Ovary (tissue), 9 donors: ENCODE measurements around the gene DMKN. TPM values are rescaled to one million over a fixed set of nuclear protein-coding genes. Genes with fewer than 3 reads are reported as not detected.

Source experiments
- DNase-seq, 5 donors: peaks; one replicate each; pipeline ENCODE4 v3.0.0-alpha.2; 2019 to 2020
- H3K27ac ChIP-seq, 2 donors: fragments of 200-600 bp; one replicate each; pipeline versions ENCODE4 v1.5.1 to v1.8.0; 2019 to 2022
- H3K27me3 ChIP-seq: fragments of 200-600 bp; one replicate; pipeline ENCODE4 v1.8.0; 2022
- H3K36me3 ChIP-seq: fragments of 200-600 bp; sonication (generic); one replicate; pipeline ENCODE4 v1.5.1; 2019
- H3K4me1 ChIP-seq: one replicate; pipeline ENCODE4 v1.8.1; 2013; ENCODE audit warnings: mild to moderate bottlenecking, moderate library complexity; ENCODE audit not compliant: insufficient read depth
- H3K4me3 ChIP-seq: fragments of 200-600 bp; sonication (generic); one replicate; pipeline ENCODE4 v1.5.1; 2017
- H3K9me3 ChIP-seq, 2 donors: fragments of 200-600 bp in 1 of 2; sonication (generic) in 1 of 2; one replicate each; pipeline versions ENCODE4 v1.5.1 to v1.8.1; 2013 to 2019; ENCODE audit warnings: mild to moderate bottlenecking in 1 of 2, moderate library complexity in 1 of 2
- EP300 ChIP-seq: sonication (generic); formaldehyde crosslinking; IDR thresholded peaks from one replicate; pipeline ENCODE4 v1.6.1; 2017; ENCODE audit warnings: antibody characterized with exemption
- POLR2A ChIP-seq: fragments of 450-650 bp; IDR thresholded peaks from one replicate; pipeline ENCODE4 v1.6.1; 2017; ENCODE audit warnings: antibody characterized with exemption, mild to moderate bottlenecking, moderate library complexity
- WGBS, 3 donors: extraction: QIAGEN DNeasy Blood & Tissue Kit in 1 of 3; methylation state at CpG; one replicate each; pipeline versions ENCODE4 v1.1.5 to v1.1.7; 2013 to 2017; 5-methylcytosine and 5-hydroxymethylcytosine counted together
- intact Hi-C, 4 donors: fragments of 100-400 bp; cut with DNase I; formaldehyde crosslinking; loops; one replicate each; pipeline versions ENCODE4 v1.11.0 to v1.15.1; 2022 to 2023
- polyA plus RNA-seq, 2 donors: library from polyadenylated mRNA; stranded (reverse); fragments of 200-250 nt in 1 of 2; fragments of 350-450 nt in 1 of 2; fragmentation: Illumina TruSeq in 1 of 2; extraction: RNeasy Lipid Tissue Mini Kit (QIAGEN cat#74804) in 1 of 2; gene quantifications; one replicate each; pipeline ENCODE4 v1.2.3, GENCODE V29; 2013 to 2014
- total RNA-seq, 7 donors: library from RNA; depleted of rRNA in 2 of 7; stranded (reverse); fragments of >200 nt in 2 of 7; fragmentation: NEBNext Ultra II Directional in 3 of 7; extraction: Animal tissue kit (Norgen Biotek cat#: 25700) in 3 of 7; gene quantifications; one replicate each; pipeline versions ENCODE4 v1.1.0 to v1.2.4, GENCODE V29; 2016 to 2023
- TF ChIP-seq, protein P1 (sequence below), 3 donors: fragments of 450-650 bp in 2 of 3; fragments of 200-600 bp in 1 of 3; IDR thresholded peaks; one replicate each; pipeline versions ENCODE4 v1.5.1 to v1.8.0; 2016 to 2022; ENCODE audit warnings: antibody characterized with exemption in 3 of 3, mild to moderate bottlenecking in 1 of 3
- donor health status: DM: no; HTN: no; CAD: no; lungs with moderate emphysema.
- donor health status: DM: no; HTN: no; CAD: no.
- donor health status: Bipolar disorder and iron deficiency.
- donor health status: DM: yes; HTN: yes; CAD: no.
- donor health status: DM: no; HTN: no; CAD: no.
- donor health status: DM: yes; HTN: yes; CAD: no.

Gene DMKN
- total and polyA plus RNA-seq, 9 donors, result 58.3 to 177 (median 93.8) TPM

DNA sequence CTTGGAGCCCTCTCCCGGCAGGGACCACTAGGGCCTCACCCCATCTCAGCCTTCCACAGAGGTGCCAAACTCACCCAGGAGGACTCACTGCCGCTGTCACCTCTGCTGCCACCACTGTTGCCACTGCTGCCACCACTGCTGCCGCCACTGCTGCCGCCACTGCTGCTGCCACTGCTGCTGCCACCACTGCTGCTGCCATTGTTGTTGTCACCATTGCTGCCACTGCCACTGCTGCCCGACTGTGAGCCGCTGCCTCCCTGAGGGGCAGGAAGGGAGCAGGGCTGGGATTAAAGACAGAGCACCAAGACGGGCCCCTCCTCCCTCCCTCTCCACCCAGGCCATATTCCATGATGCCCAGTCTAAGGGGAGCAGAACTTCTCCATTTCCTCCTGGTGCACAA lies 2.1 kb downstream of the DMKN start:
- no peaks in the 10 kb centered on the region for H3K27me3 ChIP-seq
- no peak for TF ChIP-seq POLR2A
- TF ChIP-seq, protein P1, sequence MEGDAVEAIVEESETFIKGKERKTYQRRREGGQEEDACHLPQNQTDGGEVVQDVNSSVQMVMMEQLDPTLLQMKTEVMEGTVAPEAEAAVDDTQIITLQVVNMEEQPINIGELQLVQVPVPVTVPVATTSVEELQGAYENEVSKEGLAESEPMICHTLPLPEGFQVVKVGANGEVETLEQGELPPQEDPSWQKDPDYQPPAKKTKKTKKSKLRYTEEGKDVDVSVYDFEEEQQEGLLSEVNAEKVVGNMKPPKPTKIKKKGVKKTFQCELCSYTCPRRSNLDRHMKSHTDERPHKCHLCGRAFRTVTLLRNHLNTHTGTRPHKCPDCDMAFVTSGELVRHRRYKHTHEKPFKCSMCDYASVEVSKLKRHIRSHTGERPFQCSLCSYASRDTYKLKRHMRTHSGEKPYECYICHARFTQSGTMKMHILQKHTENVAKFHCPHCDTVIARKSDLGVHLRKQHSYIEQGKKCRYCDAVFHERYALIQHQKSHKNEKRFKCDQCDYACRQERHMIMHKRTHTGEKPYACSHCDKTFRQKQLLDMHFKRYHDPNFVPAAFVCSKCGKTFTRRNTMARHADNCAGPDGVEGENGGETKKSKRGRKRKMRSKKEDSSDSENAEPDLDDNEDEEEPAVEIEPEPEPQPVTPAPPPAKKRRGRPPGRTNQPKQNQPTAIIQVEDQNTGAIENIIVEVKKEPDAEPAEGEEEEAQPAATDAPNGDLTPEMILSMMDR (IDR thresholded peaks at IDR 0.05), result no peak
- no peak for TF ChIP-seq EP300
- WGBS, 3 donors, result 77 to 86% (median 84%) methylated on average over 6 to 7 of the region's 7 CpGs
- no peak overlapping the region for H3K27ac ChIP-seq
- peaks cover 3% of the 10 kb centered on the region for H3K4me1 ChIP-seq
- intact Hi-C loops, result no loop called here
- no peak for DNase-seq
- H3K36me3 ChIP-seq, result no peaks in the 10 kb centered on the region
- no peak overlapping the region for H3K4me3 ChIP-seq
- H3K9me3 ChIP-seq, result no peaks in the 10 kb centered on the region

DNA sequence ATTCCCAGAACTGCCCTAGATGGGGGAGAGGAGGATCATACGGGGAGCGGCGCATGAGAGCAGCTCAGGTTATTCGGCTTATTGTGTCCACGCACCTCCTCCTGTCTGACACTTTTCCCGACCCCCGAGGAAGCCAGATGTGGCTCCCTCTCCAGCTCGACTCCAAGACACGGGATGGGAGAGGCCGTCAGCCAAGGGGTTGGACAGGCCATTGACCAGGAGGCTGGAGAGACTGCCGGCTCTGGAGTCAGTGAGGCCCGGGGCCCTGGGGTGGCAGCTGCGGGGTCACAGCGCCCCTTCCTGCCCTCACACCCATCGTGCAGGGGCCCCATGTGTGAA lies 2.9 kb downstream of the DMKN start:
- WGBS, 3 donors, result 2 to 14% (median 4%) methylated on average over 13 to 15 of the region's 15 CpGs
- intact Hi-C loops, result no loop called here
- Histone ChIP-seq H3K4me1 (peaks cover 3% of the 10 kb centered on the region), H3K4me3 (no peak overlapping the region), H3K9me3 (no peaks in the 10 kb centered on the region), H3K36me3 (no peaks in the 10 kb centered on the region), H3K27ac (no peak overlapping the region), H3K27me3 (no peaks in the 10 kb centered on the region)
- TF ChIP-seq, protein P1 (IDR thresholded peaks at IDR 0.05), result no peak
- TF ChIP-seq POLR2A, result no peak
- no peak for TF ChIP-seq EP300
- DNase-seq, result no peak

DNA sequence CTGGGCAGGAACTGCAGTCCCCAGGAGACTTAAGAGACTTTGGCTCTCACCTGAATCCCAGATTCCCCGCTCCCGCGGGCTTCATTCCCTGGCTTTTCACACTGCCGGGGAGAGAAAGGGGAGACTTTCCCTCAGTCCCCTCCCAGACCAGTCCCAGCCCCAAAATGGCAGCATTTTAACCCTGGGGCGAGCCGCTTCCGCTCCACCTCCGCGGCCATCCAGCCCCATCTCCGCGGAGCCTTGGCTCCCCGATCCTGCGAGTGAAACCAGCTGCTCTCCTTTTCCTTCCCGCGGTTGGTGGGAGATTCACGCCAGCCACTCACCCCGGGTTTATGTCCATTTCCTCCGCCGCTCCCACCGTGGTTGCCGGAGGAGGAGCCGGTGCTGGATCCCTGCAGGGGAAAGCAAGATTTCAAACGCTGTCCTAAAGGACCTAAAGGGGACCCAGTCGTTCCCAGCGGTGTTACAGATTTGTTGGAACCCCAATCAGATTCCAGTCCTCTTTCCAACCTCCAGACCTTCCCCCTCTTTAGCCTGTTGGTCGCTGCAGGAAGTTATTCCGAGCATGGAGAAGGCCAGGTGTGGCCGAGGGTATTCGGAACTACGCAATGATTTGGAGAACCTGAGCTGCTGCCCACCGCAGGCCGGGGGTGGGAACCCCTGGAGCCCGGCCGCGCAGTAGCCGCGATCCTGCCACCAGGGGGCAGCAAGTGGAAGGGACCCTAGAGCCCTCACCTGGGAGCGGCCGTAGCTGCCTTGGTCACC lies 3.4 kb downstream of the DMKN start:
- DNase-seq, result peak; percentile 83 to 91 (median 88)
- Histone ChIP-seq H3K4me1 (peaks cover 3% of the 10 kb centered on the region), H3K27me3 (no peaks in the 10 kb centered on the region), H3K9me3 (no peaks in the 10 kb centered on the region), H3K27ac (peak overlapping the region; percentile 3 to 74), H3K4me3 (peak overlapping the region; percentile 37), H3K36me3 (no peaks in the 10 kb centered on the region)
- intact Hi-C loops, result loop anchor here in 1 of 4 donors (10.0 kb wide), 1 partner anchor 245 kb away; the partner anchor contains the start of gene USF2
- WGBS, 3 donors, result 0 to 1% (median 1%) methylated on average over 39 of the region's 39 CpGs
- TF ChIP-seq, protein P1 (IDR thresholded peaks at IDR 0.05), result peak; percentile 89 to 95 (median 90)
- TF ChIP-seq EP300, result no peak
- TF ChIP-seq POLR2A, result peak; percentile 51

DNA sequence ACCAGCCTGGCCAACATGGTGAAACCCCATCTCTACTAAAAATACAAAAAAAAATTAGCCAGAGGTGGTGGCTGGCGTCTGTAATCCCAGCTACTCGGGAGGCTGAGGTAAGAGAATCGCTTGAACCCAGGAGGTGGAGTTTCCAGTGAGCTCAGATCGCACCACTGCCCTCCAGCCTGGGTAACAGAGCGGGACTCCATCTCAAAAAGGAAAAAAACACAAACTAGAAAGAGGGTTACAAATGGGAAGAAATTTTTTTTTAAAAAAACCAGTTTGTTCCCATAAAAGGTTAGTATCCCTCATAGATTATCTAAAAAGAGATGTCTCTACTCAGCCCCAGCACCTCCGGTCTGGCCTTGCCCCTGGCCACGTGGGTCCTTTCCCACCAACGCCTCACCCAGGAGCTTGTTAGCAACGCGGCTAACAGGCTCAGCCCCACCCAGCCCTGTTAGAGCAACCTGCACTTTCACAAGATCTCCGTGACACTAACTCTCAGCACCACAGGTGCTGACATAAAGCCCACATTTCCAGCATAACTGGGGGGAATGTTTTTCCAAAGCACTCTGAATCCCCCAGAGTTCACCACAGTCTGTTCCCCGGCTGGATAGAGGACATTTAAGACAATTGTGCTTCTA lies 4.3 kb downstream of the DMKN start:
- H3K9me3 ChIP-seq, result no peaks in the 10 kb centered on the region
- peak overlapping the region in 1 of 2 donors; percentile 74 for H3K27ac ChIP-seq
- peak; percentile 49 to 67 (median 60) for DNase-seq
- H3K36me3 ChIP-seq, result no peaks in the 10 kb centered on the region
- H3K27me3 ChIP-seq, result no peaks in the 10 kb centered on the region
- TF ChIP-seq EP300 (no peak), POLR2A (peak; percentile 23)
- intact Hi-C loops, result loop anchor here in 1 of 4 donors (10.0 kb wide), 1 partner anchor 244 kb away; the partner anchor contains the start of gene USF2
- peak overlapping the region; percentile 37 for H3K4me3 ChIP-seq
- WGBS, 3 donors, result 25 to 30% (median 30%) methylated on average over 12 of the region's 12 CpGs
- peaks cover under 1% of the 10 kb centered on the region for H3K4me1 ChIP-seq

DNA sequence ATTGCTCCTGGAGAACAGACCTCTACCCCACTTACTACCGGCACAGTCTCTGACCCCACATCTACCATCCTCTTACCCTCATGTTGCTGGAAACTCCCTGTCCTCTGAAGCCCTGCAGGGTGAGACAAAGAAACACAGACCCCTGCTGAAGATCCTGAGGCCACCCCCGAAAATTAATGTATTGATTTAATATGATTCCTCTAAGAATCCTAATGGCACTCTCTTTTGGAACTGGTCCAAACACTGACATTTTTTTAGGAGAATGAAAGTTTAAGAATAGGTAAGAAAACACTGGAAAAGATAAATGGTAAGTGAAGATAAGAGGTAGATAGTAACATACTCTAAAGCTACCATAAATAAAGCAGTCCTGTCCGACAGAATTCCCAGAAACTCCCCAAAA lies 5.3 kb downstream of the DMKN start:
- H3K27ac ChIP-seq, result no peak overlapping the region
- WGBS, 3 donors, result 94 to 97% (median 97%) methylated on average over 3 of the region's 3 CpGs
- H3K4me1 ChIP-seq, result no peaks in the 10 kb centered on the region
- H3K27me3 ChIP-seq, result no peaks in the 10 kb centered on the region
- no peaks in the 10 kb centered on the region for H3K9me3 ChIP-seq
- no peak overlapping the region for H3K4me3 ChIP-seq
- intact Hi-C loops, result loop anchor here in 1 of 4 donors (10.0 kb wide), 1 partner anchor 243 kb away; the partner anchor contains the start of gene USF2
- no peaks in the 10 kb centered on the region for H3K36me3 ChIP-seq
- no peak for TF ChIP-seq POLR2A
- no peak for TF ChIP-seq EP300
- TF ChIP-seq, protein P1 (IDR thresholded peaks at IDR 0.05), result no peak
- no peak for DNase-seq
